K562 (cell line): Measurements from ENCODE around the gene SLC7A9. TPM values are rescaled to one million over a fixed set of nuclear protein-coding genes. Genes with fewer than 3 reads are reported as not detected.
A peak's percentile ranks its signal among the peaks of the same experiment; 100 is the strongest.

ENCODE experiments used
- ATAC-seq: fragments of 200-7000 bp; cut with Tn5 transposase; 3 replicates; pipeline ENCODE4 v1.9.1; 2020; ENCODE audit warnings: moderate library complexity
- BruUV-seq: library from RNA; stranded (reverse); fragments of 400-500 nt; replicated peaks from 2 replicates; lab custom pipeline; 2021; lab: Mats Ljungman, UMichigan
- CTCF ChIA-PET: fragments of 300-600 bp; formaldehyde crosslinking; extraction: SDS; loops from one replicate; lab custom pipeline; 2021; ENCODE audit warnings: low intra/inter-chr PET ratio; lab: Yijun Ruan, JAX
- POLR2A ChIA-PET: fragments of 300-600, 350-650 bp; sonication (Branson Sonifier 250); formaldehyde crosslinking; extraction: SDS; loops from one replicate; lab custom pipeline; 2021; ENCODE audit warnings: antibody characterized with exemption, inconsistent platforms; lab: Yijun Ruan, JAX
- DNase-seq, 4 experiments: peaks; one replicate each; pipeline versions ENCODE4 v3.0.0 to v3.0.0-alpha.2; 2011 to 2018; ENCODE audit warnings: low spot score in 3 of 4, mixed read lengths in 3 of 4; ENCODE audit errors: extremely low read depth in 1 of 4
- FAIRE-seq: peaks from 2 replicates; lab custom pipeline; 2011; peaks lifted over from hg19 to GRCh38; lab: Jason Lieb, UNC
- H2AFZ ChIP-seq: 2 replicates; pipeline ENCODE4 v1.6.0; 2011; ENCODE audit warnings: low read depth, low read length, control low read depth, inconsistent platforms
- H3K27ac ChIP-seq: fragments of 200-600 bp; 3 replicates; pipeline ENCODE4 v1.8.0; 2011; ENCODE audit warnings: low read depth, mild to moderate bottlenecking, control low read depth, inconsistent platforms, low read length, moderate library complexity, mixed read lengths; ENCODE audit errors: extremely low read depth
- H3K27me3 ChIP-seq, 2 experiments: fragments of 300-600 bp in 1 of 2; 2 replicates in 1 of 2; 3 replicates in 1 of 2; pipeline versions ENCODE4 v1.6.0 to v1.8.0; 2011; ENCODE audit warnings: inconsistent platforms in 2 of 2, low read length in 2 of 2, mild to moderate bottlenecking in 1 of 2, mixed read lengths in 1 of 2, moderate library complexity in 1 of 2; ENCODE audit not compliant: control insufficient read depth in 2 of 2, insufficient read depth in 2 of 2
- H3K36me3 ChIP-seq: fragments of 300-600 bp; 3 replicates; pipeline ENCODE4 v1.8.0; 2011; ENCODE audit warnings: mild to moderate bottlenecking, low read length, inconsistent platforms; ENCODE audit not compliant: control insufficient read depth, insufficient read depth
- H3K4me1 ChIP-seq, 2 experiments: fragments of 200-600 bp in 1 of 2; replicated peaks in 1 of 2; 2 replicates in 1 of 2; 3 replicates in 1 of 2; pipeline versions ENCODE4 v1.5.1 to v1.8.0; 2011; ENCODE audit warnings: inconsistent platforms in 2 of 2, low read length in 2 of 2, mild to moderate bottlenecking in 1 of 2, mixed read lengths in 1 of 2, moderate library complexity in 1 of 2; ENCODE audit not compliant: control insufficient read depth in 2 of 2, insufficient read depth in 2 of 2
- H3K4me2 ChIP-seq: 2 replicates; pipeline ENCODE4 v1.6.1; 2011; ENCODE audit warnings: low read length, control low read depth, inconsistent platforms, mixed read lengths; ENCODE audit not compliant: insufficient read depth
- H3K4me3 ChIP-seq: fragments of 200-600 bp; sonication (generic), shearing (Covaris generic); 2 replicates; pipeline ENCODE4 v1.5.1; 2016; ENCODE audit warnings: control low read depth, inconsistent platforms
- H3K79me2 ChIP-seq: fragments of 200-600 bp; 3 replicates; pipeline ENCODE4 v1.8.0; 2011; ENCODE audit warnings: low read length, inconsistent platforms; ENCODE audit not compliant: control insufficient read depth, insufficient read depth
- H3K9ac ChIP-seq, 2 experiments: 2 replicates each; pipeline versions ENCODE4 v1.6.0 to v1.6.1; 2011; ENCODE audit warnings: low read depth in 2 of 2, low read length in 2 of 2, control low read depth in 1 of 2, inconsistent platforms in 1 of 2, mild to moderate bottlenecking in 1 of 2, mixed read lengths in 1 of 2; ENCODE audit not compliant: insufficient read depth in 1 of 2
- H3K9me1 ChIP-seq: one replicate; pipeline ENCODE4 v1.6.0; 2011; ENCODE audit warnings: inconsistent platforms, mild to moderate bottlenecking, low read length, moderate library complexity; ENCODE audit not compliant: control insufficient read depth, insufficient read depth
- H3K9me3 ChIP-seq: replicated peaks from 2 replicates; pipeline ENCODE4 v1.5.1; 2011; ENCODE audit warnings: low read depth, low read length, inconsistent platforms; ENCODE audit not compliant: control insufficient read depth, insufficient read depth
- H4K20me1 ChIP-seq: replicated peaks from 2 replicates; pipeline ENCODE4 v1.6.1; 2011; ENCODE audit warnings: low read length, inconsistent platforms, mixed read lengths; ENCODE audit not compliant: control insufficient read depth, insufficient read depth
- FOXJ2 ChIP-seq: fragments of 200-800 bp; sonication (Bioruptor generic); IDR thresholded peaks from 2 replicates; pipeline ENCODE4 v1.6.1; 2016; ENCODE audit warnings: missing genetic modification characterization, missing compliant biosample characterization
- FOXM1 ChIP-seq, 2 experiments: fragments of 450-650 bp in 1 of 2; sonication (generic) in 1 of 2; formaldehyde crosslinking in 1 of 2; IDR thresholded peaks; 2 replicates each; pipeline versions ENCODE4 v1.6.1 to v1.9.0; 2017 to 2022; ENCODE audit warnings: low read depth in 2 of 2, mild to moderate bottlenecking in 2 of 2, missing genetic modification reagents in 1 of 2, moderate library complexity in 1 of 2
- HOXB6 ChIP-seq: fragments of 250-450 bp; sonication (Bioruptor Pico); IDR thresholded peaks from 2 replicates; pipeline ENCODE4 v1.5.1; 2022; ENCODE audit warnings: mild to moderate bottlenecking, borderline replicate concordance
- PHF20 ChIP-seq: fragments of 450-650 bp; IDR thresholded peaks from 2 replicates; pipeline ENCODE4 v1.6.1; 2018; ENCODE audit not compliant: partially characterized antibody
- SMARCA4 ChIP-seq: fragments of 450-650 bp; IDR thresholded peaks from 2 replicates; pipeline ENCODE4 v1.6.1; 2016
- SMARCE1 ChIP-seq: fragments of 450-650 bp; IDR thresholded peaks from 2 replicates; pipeline ENCODE4 v1.7.1; 2016; ENCODE audit warnings: mild to moderate bottlenecking
- ZBTB7A ChIP-seq: IDR thresholded peaks from 2 replicates; pipeline ENCODE4 v1.6.1; 2011; ENCODE audit warnings: low read depth, mild to moderate bottlenecking, low read length, moderate library complexity, borderline replicate concordance; ENCODE audit not compliant: control insufficient read depth
- ZNF584 ChIP-seq: fragments of 200-800 bp; sonication (Bioruptor generic); IDR thresholded peaks from 2 replicates; pipeline ENCODE4 v1.6.1; 2016; ENCODE audit warnings: low read depth, mild to moderate bottlenecking, missing genetic modification characterization, missing compliant biosample characterization
- ZNF766 ChIP-seq: fragments of 200-800 bp; sonication (Bioruptor generic); conservative IDR thresholded peaks from 2 replicates; pipeline ENCODE4 v1.6.1; 2016; ENCODE audit warnings: missing genetic modification characterization, missing compliant biosample characterization
- ZNF778 ChIP-seq: fragments of 450-650 bp; formaldehyde crosslinking; IDR thresholded peaks from 2 replicates; pipeline ENCODE4 v1.4.0; 2020; ENCODE audit warnings: mild to moderate bottlenecking, moderate library complexity
- in situ Hi-C: fragments of 300-500 bp; cut with MboI; formaldehyde crosslinking; loops from 4 replicates; pipeline ENCODE4 v1.15.0; 2018; ENCODE audit warnings: inconsistent platforms, mixed read lengths
- intact Hi-C: fragments of 100-400 bp; cut with micrococcal nuclease; formaldehyde crosslinking; loops from 2 replicates; pipeline ENCODE4 v1.14.2; 2022
- polyA plus RNA-seq, 8 experiments: library from polyadenylated mRNA; depleted of rRNA in 4 of 8; stranded (reverse) in 5 of 8; unstranded in 3 of 8; fragments of >200 nt; fragmentation: Nextera tagmentation in 2 of 8; fragmentation: Illumina TruSeq in 1 of 8; extraction: Ambion mirVana in 2 of 8; extraction: Trizol in 1 of 8; gene quantifications; 2 replicates each; pipeline versions ENCODE4 v1.2.1 to v1.2.3, GENCODE V29; 2011 to 2014; ENCODE audit warnings: inconsistent platforms in 1 of 8, missing spikeins in 1 of 8
- total RNA-seq, 7 experiments: library from RNA; depleted of rRNA in 6 of 7; stranded (reverse); fragments of >200 nt in 6 of 7; fragmentation: Illumina TruSeq in 2 of 7; extraction: Trizol in 2 of 7; gene quantifications; 2 replicates each; pipeline versions ENCODE4 v1.2.1 to v1.2.3, GENCODE V29; 2011 to 2021; ENCODE audit warnings: low replicate concordance in 1 of 7
- TF ChIP-seq, protein P1 (sequence below): sonication (generic); formaldehyde crosslinking; IDR thresholded peaks from 2 replicates; pipeline ENCODE4 v1.8.1; 2023; ENCODE audit warnings: mild to moderate bottlenecking, missing genetic modification reagents
- TF ChIP-seq, protein P2 (sequence below): sonication (generic); formaldehyde crosslinking; IDR thresholded peaks from 2 replicates; pipeline ENCODE4 v1.8.0; 2023; ENCODE audit warnings: mild to moderate bottlenecking, missing genetic modification reagents
- TF ChIP-seq, protein P3 (sequence below): sonication (generic); formaldehyde crosslinking; IDR thresholded peaks from 2 replicates; pipeline ENCODE4 v1.8.1; 2023; ENCODE audit warnings: missing genetic modification reagents, mild to moderate bottlenecking, borderline replicate concordance
- TF ChIP-seq, protein P4 (sequence below): sonication (generic); formaldehyde crosslinking; IDR thresholded peaks from 2 replicates; pipeline ENCODE4 v1.8.0; 2022; ENCODE audit warnings: missing genetic modification reagents, mild to moderate bottlenecking, moderate library complexity, borderline replicate concordance

The SLC7A9 gene
- total and polyA plus RNA-seq, 9 of the 15 experiments (the other 6 are each of a cell fraction or from before 2014, with no cell fraction given) = not detected

DNA sequence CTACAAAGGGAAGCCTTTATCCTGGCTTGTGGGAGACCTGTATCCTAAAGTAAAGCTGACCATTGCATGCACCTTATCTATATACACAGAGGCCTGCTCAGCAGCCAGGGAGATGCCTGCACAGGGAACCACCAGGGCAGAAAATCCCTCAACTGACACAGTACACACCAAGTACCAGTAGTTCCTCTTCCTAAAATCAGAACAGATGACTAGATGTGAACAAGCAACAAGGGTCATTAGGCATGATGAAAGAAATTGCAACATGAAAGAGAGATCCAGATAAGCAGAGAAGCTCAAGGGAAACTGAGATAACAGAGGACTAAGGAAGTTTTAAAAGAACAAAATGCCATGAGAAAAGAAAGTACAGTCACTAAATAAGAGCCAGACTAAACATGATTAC is 39.7 kb upstream of the SLC7A9 start:
- intact Hi-C loops = no loop called here
- Histone ChIP-seq H2AFZ (no peak overlapping the region), H3K9me3 (no peaks in the 10 kb centered on the region), H3K79me2 (no peaks in the 10 kb centered on the region), H3K4me1 (peaks cover 0 to 9% of the 10 kb centered on the region in 2 experiments; a peak in 1 of 5 replicates), H3K27ac (no peak overlapping the region), H3K27me3 (no peaks in the 10 kb centered on the region), H3K36me3 (no peaks in the 10 kb centered on the region), H3K9me1 (no peaks in the 10 kb centered on the region), H3K9ac (no peak overlapping the region), H3K4me2 (no peak overlapping the region), H3K4me3 (no peak overlapping the region), H4K20me1 (no peaks in the 10 kb centered on the region)
- no peak for FAIRE-seq
- ATAC-seq = peak; percentile 72
- CTCF ChIA-PET = no interaction called here
- no TSS peak for BruUV-seq
- in situ Hi-C loops = no loop called here
- POLR2A ChIA-PET = no interaction called here
- DNase-seq = peak in 2 of 4 experiments; percentile 2 to 15
- TF ChIP-seq, protein P1, sequence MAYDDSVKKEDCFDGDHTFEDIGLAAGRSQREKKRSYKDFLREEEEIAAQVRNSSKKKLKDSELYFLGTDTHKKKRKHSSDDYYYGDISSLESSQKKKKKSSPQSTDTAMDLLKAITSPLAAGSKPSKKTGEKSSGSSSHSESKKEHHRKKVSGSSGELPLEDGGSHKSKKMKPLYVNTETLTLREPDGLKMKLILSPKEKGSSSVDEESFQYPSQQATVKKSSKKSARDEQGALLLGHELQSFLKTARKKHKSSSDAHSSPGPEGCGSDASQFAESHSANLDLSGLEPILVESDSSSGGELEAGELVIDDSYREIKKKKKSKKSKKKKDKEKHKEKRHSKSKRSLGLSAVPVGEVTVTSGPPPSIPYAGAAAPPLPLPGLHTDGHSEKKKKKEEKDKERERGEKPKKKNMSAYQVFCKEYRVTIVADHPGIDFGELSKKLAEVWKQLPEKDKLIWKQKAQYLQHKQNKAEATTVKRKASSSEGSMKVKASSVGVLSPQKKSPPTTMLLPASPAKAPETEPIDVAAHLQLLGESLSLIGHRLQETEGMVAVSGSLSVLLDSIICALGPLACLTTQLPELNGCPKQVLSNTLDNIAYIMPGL (CRISPR knock-in tag) = no peak
- TF ChIP-seq, protein P2, sequence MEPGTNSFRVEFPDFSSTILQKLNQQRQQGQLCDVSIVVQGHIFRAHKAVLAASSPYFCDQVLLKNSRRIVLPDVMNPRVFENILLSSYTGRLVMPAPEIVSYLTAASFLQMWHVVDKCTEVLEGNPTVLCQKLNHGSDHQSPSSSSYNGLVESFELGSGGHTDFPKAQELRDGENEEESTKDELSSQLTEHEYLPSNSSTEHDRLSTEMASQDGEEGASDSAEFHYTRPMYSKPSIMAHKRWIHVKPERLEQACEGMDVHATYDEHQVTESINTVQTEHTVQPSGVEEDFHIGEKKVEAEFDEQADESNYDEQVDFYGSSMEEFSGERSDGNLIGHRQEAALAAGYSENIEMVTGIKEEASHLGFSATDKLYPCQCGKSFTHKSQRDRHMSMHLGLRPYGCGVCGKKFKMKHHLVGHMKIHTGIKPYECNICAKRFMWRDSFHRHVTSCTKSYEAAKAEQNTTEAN = no peak
- TF ChIP-seq ZNF778 (CRISPR knock-in tag) = no peak
- TF ChIP-seq ZBTB7A = no peak
- TF ChIP-seq FOXJ2 (tag) = peak; percentile 75
- TF ChIP-seq PHF20 = no peak
- TF ChIP-seq HOXB6 (CRISPR knock-in tag) = no peak
- peak; percentile 48; the same call in 1 of the 2 replicates for TF ChIP-seq ZNF584 (CRISPR knock-in tag)
- peak; percentile 43; the same call in 1 of the 2 replicates for TF ChIP-seq FOXM1 (IDR thresholded peaks at IDR 0.05; ENCODE audit: low read depth)
- no peak for TF ChIP-seq FOXM1 (CRISPR knock-in tag; IDR thresholded peaks at IDR 0.05; ENCODE audit: low read depth)
- peak; percentile 83; the same call in 1 of the 2 replicates for TF ChIP-seq SMARCE1
- TF ChIP-seq ZNF766 = peak; percentile 68; the same call in 1 of the 2 replicates
- TF ChIP-seq, protein P3, sequence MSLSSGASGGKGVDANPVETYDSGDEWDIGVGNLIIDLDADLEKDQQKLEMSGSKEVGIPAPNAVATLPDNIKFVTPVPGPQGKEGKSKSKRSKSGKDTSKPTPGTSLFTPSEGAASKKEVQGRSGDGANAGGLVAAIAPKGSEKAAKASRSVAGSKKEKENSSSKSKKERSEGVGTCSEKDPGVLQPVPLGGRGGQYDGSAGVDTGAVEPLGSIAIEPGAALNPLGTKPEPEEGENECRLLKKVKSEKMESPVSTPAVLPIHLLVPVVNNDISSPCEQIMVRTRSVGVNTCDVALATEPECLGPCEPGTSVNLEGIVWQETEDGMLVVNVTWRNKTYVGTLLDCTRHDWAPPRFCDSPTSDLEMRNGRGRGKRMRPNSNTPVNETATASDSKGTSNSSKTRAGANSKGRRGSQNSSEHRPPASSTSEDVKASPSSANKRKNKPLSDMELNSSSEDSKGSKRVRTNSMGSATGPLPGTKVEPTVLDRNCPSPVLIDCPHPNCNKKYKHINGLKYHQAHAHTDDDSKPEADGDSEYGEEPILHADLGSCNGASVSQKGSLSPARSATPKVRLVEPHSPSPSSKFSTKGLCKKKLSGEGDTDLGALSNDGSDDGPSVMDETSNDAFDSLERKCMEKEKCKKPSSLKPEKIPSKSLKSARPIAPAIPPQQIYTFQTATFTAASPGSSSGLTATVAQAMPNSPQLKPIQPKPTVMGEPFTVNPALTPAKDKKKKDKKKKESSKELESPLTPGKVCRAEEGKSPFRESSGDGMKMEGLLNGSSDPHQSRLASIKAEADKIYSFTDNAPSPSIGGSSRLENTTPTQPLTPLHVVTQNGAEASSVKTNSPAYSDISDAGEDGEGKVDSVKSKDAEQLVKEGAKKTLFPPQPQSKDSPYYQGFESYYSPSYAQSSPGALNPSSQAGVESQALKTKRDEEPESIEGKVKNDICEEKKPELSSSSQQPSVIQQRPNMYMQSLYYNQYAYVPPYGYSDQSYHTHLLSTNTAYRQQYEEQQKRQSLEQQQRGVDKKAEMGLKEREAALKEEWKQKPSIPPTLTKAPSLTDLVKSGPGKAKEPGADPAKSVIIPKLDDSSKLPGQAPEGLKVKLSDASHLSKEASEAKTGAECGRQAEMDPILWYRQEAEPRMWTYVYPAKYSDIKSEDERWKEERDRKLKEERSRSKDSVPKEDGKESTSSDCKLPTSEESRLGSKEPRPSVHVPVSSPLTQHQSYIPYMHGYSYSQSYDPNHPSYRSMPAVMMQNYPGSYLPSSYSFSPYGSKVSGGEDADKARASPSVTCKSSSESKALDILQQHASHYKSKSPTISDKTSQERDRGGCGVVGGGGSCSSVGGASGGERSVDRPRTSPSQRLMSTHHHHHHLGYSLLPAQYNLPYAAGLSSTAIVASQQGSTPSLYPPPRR (CRISPR knock-in tag) = no peak
- TF ChIP-seq, protein P4, sequence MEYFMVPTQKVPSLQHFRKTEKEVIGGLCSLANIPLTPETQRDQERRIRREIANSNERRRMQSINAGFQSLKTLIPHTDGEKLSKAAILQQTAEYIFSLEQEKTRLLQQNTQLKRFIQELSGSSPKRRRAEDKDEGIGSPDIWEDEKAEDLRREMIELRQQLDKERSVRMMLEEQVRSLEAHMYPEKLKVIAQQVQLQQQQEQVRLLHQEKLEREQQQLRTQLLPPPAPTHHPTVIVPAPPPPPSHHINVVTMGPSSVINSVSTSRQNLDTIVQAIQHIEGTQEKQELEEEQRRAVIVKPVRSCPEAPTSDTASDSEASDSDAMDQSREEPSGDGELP = no peak
- peak; percentile 87 for TF ChIP-seq SMARCA4
